ENCODE measurements around the gene TRAPPC5. TPM values are rescaled to one million over a fixed set of nuclear protein-coding genes. Genes with fewer than 3 reads are reported as not detected.

TRAPPC5 gene
- total RNA-seq, 2 donors from 2014 or later = 69.8 to 70.0 TPM

GRCh38 chr19:7636317-7636690, 44.3 kb upstream of the TRAPPC5 start:
- Histone ChIP-seq H3K27ac (no peak overlapping the region), H3K27me3 (replicated peaks; ENCODE audit: insufficient read depth) (no peaks in the 10 kb centered on the region), H3K4me1 (ENCODE audit: control insufficient read depth in 1 of 2, low read depth in 2 of 2) (no peaks in the 10 kb centered on the region), H3K9me3 (no peaks in the 10 kb centered on the region), H3K4me3 (peak overlapping the region; percentile 65), H3K36me3 (no peaks in the 10 kb centered on the region)
- DNase-seq (ENCODE audit: low spot score) (no peak), ATAC-seq (ENCODE audit: insufficient number of reproducible peaks, low FRiP score, low read depth) (no peak)
- TF ChIP-seq CTCF (IDR thresholded peaks at IDR 0.05) = no peak

- Histone ChIP-seq H3K4me1 (ENCODE audit: control insufficient read depth in 1 of 2, low read depth in 2 of 2) (no peaks in the 10 kb centered on the region), H3K36me3 (no peaks in the 10 kb centered on the region), H3K9me3 (no peaks in the 10 kb centered on the region), H3K4me3 (peak within 1 kb of the TSS; percentile 65), H3K27me3 (replicated peaks; ENCODE audit: insufficient read depth) (no peaks in the 10 kb centered on the region), H3K27ac (peak within 1 kb of the TSS in 1 of 2 donors; percentile 8)
- no peak for ATAC-seq (ENCODE audit: insufficient number of reproducible peaks, low FRiP score, low read depth)
- TF ChIP-seq CTCF (IDR thresholded peaks at IDR 0.05) = no peak
- DNase-seq (ENCODE audit: low spot score) = no peak
These were observed 43.8 kb upstream of the TRAPPC5 start, which contains the start of gene STXBP2 for GRCh38 chr19:7636691-7637373. Gene STXBP2, plus strand, starts transcription at chr19:7637110. Its CDS starts 40 bp downstream, at chr19:7637150.

- ATAC-seq (ENCODE audit: insufficient number of reproducible peaks, low FRiP score, low read depth) (no peak), DNase-seq (ENCODE audit: low spot score) (no peak)
- H3K27ac ChIP-seq = peak overlapping the region in 1 of 2 donors; percentile 8
- no peaks in the 10 kb centered on the region for H3K9me3 ChIP-seq
- no peaks in the 10 kb centered on the region for H3K4me1 ChIP-seq (ENCODE audit: control insufficient read depth in 1 of 2, low read depth in 2 of 2)
- H3K27me3 ChIP-seq (replicated peaks; ENCODE audit: insufficient read depth) = no peaks in the 10 kb centered on the region
- peak overlapping the region; percentile 65 for H3K4me3 ChIP-seq
- H3K36me3 ChIP-seq = no peaks in the 10 kb centered on the region
- TF ChIP-seq CTCF (IDR thresholded peaks at IDR 0.05) = no peak
These were observed 43.0 kb upstream of the TRAPPC5 start for GRCh38 chr19:7637374-7638256.

GRCh38 chr19:7638802-7639465, 41.7 kb upstream of the TRAPPC5 start:
- no peaks in the 10 kb centered on the region for H3K27me3 ChIP-seq (replicated peaks; ENCODE audit: insufficient read depth)

More at GRCh38 chr19:7638802-7639465, 41.7 kb upstream of the TRAPPC5 start:
- DNase-seq (ENCODE audit: low spot score) (no peak), ATAC-seq (ENCODE audit: insufficient number of reproducible peaks, low FRiP score, low read depth) (no peak)
- no peaks in the 10 kb centered on the region for H3K4me1 ChIP-seq (ENCODE audit: control insufficient read depth in 1 of 2, low read depth in 2 of 2)
- H3K4me3 ChIP-seq = no peak overlapping the region
- H3K9me3 ChIP-seq = no peaks in the 10 kb centered on the region
- no peaks in the 10 kb centered on the region for H3K36me3 ChIP-seq
- TF ChIP-seq CTCF (IDR thresholded peaks at IDR 0.05) = no peak
- H3K27ac ChIP-seq = no peak overlapping the region

All from thoracic aorta (tissue), 2 donors.